HG02885 (cell line): ENCODE data around the gene SRXN1.
A peak's percentile ranks its signal among the peaks of the same experiment; 100 is the strongest.
"Not testable (repeated sequence)": the region's sequence is repeated elsewhere in the genome, so short reads cannot be mapped to it uniquely, and the experiment has no call there.

Experiments used
- ATAC-seq: cut with Tn5 transposase; IDR thresholded peaks from one replicate; pipeline ENCODE4 v1.9.1; 2021; ENCODE audit warnings: mild to moderate bottlenecking; ENCODE audit not compliant: unreplicated experiment, poor library complexity

The SRXN1 gene

DNA sequence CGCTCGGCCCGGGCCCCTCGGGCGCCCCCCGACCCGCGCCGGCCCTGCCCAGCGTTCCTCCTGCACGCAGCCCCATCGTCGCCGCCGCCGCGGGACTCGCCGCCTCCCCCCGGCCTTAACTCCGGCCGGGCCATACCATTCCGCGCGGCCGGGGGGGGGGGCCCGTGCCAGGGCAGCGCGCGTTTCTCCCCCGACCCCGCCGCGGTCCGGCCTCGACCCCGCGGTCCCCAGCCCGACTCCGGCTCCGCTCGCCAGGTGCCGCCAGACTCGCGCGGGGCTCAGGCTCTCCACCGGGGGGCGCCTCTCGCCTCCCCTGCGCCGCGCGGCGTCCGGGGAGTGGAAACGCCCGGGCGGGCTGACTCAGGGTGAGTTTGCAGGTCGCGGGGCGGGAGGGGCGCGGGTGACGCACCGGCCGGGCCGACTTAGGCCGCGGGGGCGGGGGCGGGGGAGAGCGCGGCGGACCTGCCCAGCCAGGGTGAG lies at the start of gene SRXN1:
Gene SRXN1, minus strand, starts transcription at position 91 of the 480 bp plus-strand sequence. Its CDS starts 15 bp downstream, at position 76.
- peak; percentile 89 for ATAC-seq

GRCh38 chr20:701401-702129 lies 48.6 kb upstream of the SRXN1 start:
- ATAC-seq, result no peak

GRCh38 chr20:699811-700338 lies 46.9 kb upstream of the SRXN1 start:
- no peak for ATAC-seq

GRCh38 chr20:699342-699741 lies 46.3 kb upstream of the SRXN1 start:
- ATAC-seq, result no peak

DNA sequence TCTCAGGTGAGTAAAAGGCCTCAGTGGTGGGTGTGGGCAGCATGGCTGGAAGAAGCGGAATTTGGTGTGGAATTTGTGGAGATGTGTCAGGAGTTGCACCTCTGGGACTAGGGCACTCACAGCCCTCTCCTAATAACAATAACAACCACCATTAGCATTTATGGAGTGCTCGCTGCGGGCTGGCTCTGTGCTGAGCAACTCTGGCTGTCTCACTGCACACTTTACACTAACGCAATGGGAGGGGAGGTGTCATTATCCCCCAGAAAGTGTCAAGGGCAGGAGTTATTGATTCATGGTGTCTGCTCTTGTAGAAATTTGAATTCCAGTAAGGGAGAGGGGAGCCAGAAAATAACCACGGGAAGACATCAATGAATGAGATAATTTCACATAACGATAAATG lies 45.3 kb upstream of the SRXN1 start:
- no peak for ATAC-seq

GRCh38 chr20:697826-698225 lies 44.8 kb upstream of the SRXN1 start:
- no peak for ATAC-seq

DNA sequence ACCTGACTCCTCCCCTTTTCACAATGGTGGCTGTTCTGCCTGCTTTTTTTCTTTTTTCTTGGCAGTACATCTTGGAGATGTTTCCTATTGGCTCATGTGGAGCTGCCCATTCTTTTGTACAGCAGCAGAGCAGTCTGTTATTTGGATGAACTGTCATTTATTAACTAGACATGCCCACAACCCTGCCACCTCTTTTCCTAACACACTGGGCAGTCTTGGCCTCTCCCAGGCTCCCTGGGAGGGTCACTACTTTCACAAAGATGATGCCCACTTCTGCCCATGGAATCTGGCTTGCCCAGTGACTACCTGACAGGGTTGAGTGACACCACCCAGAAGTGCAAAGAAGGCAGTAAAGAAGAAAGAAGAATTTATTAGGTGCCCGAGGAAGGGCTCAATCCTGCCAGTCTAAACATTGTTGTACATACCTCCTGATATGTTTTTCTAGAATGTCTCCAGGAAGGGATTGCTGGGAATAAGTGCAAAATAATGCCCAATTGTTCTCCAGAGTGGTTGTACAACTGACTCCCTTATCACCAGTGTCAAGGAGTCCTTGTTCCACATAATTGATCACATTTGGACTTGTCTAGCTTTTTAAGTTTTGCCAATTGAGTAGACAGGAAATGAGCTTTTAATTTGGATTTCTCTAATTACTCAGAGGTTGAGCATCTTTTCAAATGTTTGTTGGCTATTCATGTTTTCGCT lies 42.3 kb upstream of the SRXN1 start:
- ATAC-seq, result no peak

- ATAC-seq, result no peak
Observed at GRCh38 chr20:694496-694895, 41.5 kb upstream of the SRXN1 start.

GRCh38 chr20:693786-694185 lies 40.8 kb upstream of the SRXN1 start:
- ATAC-seq, result not testable (repeated sequence)

DNA sequence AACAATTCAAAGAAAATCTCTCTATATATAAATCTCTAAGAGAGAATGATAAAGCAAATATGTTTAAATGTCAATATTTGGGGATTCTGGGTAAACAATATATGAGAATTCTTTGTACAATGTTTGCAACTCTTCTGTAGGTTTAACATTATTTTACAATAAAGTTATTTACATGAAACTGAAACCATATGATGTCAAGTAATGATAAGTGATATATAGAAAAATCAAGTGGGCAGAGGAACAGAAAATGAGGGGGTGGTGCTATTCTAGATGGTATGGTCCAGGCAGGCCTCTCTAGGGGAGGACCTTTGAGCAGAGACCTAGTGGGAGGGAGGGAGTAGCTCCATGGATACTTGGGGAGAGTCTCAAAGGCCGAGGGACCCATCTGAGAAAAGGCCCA lies 39.0 kb upstream of the SRXN1 start:
- no peak for ATAC-seq

GRCh38 chr20:689947-690346 lies 36.9 kb upstream of the SRXN1 start:
- no peak for ATAC-seq

DNA sequence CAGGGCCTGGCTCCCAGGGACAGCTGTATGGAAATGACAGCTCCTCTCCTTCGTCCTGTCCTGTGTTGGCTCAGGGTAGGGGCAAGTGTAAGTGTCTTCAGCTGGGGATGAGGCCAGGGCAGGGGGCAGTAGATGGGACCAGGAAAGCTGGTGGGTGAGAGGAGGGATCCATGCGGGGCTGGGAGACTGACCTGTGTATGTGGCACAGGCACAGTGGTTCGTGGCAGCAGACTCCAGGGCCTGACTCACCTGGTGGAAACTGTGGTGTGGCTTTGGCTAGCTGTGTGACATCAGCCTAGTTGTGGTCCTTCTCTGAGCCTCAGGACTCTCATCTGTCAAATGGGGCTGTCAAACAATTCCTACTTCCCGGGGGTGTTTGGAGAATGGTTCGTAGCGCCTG lies 36.3 kb upstream of the SRXN1 start:
- ATAC-seq, result no peak

DNA sequence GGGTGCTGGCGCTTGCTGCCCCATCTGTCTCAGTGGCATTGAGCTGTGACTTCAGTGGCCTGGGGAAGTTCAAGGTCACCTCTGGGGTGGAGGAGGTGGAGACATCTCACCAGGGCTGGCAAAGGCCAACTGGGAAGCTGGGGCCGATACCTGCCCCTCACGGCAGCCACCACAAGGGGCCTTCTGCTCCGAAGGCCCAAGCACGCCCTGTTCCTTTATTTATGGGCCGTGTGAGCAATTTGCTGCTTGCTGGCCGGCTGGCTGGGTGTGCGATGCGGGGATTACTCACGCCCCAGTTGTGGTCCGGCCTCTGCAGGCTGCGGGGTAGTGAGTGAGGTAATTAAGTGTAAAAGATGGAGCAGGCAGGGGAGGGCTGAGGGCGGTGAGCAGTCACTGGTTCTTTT lies 35.8 kb upstream of the SRXN1 start:
- ATAC-seq, result no peak

DNA sequence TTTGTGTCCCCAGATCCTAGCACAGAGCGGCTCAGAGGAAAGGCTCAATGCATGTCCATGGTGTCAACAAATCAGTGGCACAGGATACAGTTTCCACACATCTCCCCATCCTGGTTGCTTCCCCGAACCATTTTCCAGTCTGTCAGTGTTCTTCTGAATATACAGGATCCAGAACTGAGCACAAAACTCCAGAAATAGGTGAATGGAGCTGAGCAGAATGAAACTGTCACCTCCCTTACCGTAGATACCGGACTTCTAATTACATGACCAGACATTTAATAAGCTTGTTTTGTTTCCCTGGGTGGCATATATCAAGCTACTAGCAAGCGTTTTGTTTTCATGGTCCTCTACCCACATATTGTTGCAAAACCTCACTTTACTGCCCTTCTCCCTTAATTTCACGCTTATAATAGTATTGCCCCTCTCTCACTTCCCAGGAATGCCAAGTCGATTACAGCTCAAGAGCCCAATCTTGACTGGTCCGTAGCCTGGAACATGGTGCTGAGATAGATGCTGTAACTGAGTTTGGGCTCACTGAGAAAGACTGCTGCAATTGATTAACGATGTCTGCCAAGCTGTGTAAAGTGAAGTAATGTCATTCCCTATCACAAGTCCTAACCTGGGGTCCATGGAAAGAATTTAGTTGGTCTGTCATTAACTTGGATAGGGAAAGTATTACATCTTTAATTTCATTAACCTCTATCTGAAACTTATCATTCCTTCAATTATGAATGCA lies 34.6 kb upstream of the SRXN1 start:
- ATAC-seq, result no peak

DNA sequence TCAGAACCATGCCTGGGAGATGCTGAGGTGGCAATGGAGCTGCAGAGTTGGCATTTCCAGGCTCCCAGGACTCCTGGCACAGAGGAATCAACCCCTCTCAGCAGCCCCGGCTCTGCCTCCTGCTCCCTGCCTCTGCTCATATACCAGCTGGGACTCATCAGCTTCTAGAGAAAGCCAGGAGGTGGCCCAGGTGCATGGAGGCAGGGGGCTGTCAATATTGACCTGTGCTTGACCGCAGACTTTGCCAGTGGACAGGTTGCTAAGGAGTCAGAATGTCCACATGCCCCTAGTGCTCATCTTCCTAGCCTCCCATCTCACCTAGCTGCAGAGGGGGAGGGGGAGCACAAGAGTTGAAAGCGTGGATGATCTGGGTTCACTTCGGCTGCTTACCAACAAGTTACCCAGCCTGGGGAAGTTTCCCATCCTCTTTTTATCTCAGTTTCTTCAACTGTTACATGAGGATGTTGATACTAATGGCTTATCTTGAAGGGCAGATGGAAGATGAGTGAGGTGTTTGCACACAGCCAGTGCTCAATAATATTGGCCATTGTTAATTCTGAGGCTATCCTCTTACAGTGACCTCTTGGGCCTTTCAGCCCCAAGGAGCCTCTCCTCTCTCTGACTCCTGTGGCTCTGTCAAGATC lies 31.8 kb upstream of the SRXN1 start:
- ATAC-seq, result no peak

DNA sequence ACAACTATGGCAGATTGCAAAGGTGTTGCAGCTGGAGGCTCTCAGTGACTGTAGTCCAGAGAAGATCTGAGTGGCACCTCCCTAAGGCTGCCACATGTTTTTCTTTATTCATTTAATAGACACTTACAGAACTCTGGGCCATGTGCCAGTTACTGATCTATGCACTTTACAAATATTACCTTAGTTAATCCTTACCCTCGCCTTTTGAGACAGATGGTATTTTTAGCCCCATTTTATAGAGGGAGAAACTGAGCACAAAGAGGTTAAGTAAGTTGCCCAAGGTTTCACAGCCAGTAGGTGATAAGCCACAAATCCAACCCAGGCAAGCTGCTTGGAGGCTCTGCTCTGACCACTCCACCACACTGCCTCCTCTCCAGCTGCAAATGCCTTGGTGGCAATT lies 29.1 kb upstream of the SRXN1 start:
- ATAC-seq, result no peak

- ATAC-seq, result no peak
Observed at GRCh38 chr20:680638-681187, 27.7 kb upstream of the SRXN1 start.

DNA sequence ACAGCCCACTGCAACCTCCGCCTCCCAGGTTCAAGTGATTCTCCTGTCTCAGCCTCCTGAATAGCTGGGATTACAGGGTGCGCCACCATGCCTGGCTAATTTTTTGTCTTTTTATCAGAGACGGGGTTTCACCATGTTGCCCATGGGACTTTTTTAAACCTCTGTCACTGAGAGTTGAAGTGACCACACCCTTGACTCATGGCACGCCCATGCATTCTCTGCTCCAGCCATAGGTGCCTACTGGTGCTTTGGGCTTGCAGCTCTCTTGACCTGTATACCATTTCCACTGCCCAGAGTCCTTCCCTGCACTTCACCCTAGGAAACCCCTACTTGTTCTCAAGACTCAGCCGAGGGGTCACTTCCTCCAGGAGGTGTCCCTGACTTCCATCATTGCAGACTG lies 25.0 kb upstream of the SRXN1 start:
- no peak for ATAC-seq

DNA sequence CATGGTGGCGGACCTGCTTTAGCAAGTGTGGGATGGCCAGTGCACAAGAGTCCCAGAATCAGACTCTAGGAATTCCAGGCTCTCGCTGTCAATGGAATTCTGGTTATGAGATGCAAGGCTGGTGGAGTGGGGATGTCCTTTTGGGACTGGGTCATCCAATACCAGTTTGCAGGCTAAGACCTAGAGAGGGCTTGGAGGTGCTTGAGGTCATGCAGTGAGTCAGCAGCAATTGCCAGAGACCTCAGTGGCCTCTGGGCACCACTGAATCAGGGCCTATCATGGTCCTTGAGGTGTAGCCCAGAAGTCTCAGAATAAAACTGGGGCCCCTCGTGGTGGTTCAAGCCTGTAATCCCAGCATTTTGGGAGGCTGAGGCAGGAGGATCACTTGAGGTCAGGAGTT lies 24.0 kb upstream of the SRXN1 start:
- ATAC-seq, result no peak

DNA sequence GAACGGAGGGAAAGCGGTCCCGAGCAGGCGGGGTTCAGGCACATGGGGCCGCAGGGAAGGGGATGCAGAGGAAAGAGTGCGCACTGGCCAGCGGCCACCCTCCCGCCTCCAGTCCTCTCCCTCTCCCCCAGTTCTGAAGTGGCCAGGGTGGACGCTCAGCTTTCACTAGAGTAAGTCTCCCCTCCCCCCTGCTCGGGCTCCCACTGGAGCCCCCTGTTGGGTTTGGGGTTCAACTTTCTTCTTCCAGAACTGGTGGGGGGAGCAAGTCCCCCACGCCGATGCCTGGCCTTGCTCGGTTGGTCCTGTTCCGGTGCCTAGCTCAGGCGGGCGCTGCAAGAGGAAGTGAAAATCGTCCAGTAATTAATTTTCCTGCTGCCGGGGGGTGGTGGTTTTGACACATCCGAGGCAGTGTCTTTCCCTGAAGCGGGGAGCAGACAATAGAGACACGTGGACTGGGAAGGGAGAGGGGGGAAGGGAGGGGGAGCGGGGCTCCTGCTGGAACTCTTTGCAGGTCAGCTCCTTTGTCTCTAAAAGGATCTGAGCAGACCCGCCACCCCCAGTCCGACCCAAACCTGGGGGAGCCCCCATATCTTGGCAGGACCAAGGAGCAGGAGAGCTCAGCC lies 23.4 kb upstream of the SRXN1 start:
- no peak for ATAC-seq
